KMS-11 (cell line): ENCODE results near the gene TBC1D10B.

Experiments
- H2AFZ ChIP-seq: fragments of 200-600 bp; sonication (generic); 2 replicates; pipeline ENCODE4 v1.6.1; 2016; ENCODE audit warnings: antibody characterized with exemption, mixed run types, low read depth
- H3K27ac ChIP-seq: fragments of 200-600 bp; sonication (generic); 2 replicates; pipeline ENCODE4 v1.6.1; 2016; ENCODE audit warnings: mild to moderate bottlenecking, mixed run types
- H3K27me3 ChIP-seq: fragments of 200-600 bp; sonication (generic); 2 replicates; pipeline ENCODE4 v1.6.1; 2017; ENCODE audit warnings: mild to moderate bottlenecking, low read depth, mixed run types, moderate library complexity; ENCODE audit not compliant: insufficient read depth
- H3K36me3 ChIP-seq: fragments of 200-600 bp; sonication (generic); 2 replicates; pipeline ENCODE4 v1.6.1; 2017; ENCODE audit warnings: mild to moderate bottlenecking, mixed run types; ENCODE audit not compliant: insufficient read depth
- H3K4me1 ChIP-seq: fragments of 200-600 bp; sonication (generic); 2 replicates; pipeline ENCODE4 v1.6.1; 2016; ENCODE audit warnings: mild to moderate bottlenecking, low read depth, mixed run types; ENCODE audit not compliant: poor library complexity, severe bottlenecking
- H3K4me2 ChIP-seq: fragments of 200-600 bp; sonication (generic); 2 replicates; pipeline ENCODE4 v1.7.0; 2016; ENCODE audit warnings: mild to moderate bottlenecking, mixed run types
- H3K4me3 ChIP-seq: fragments of 200-600 bp; sonication (generic); IDR thresholded peaks from 2 replicates; pipeline ENCODE4 v1.6.1; 2017; ENCODE audit warnings: low read depth, low read length, mixed read lengths; ENCODE audit not compliant: insufficient read depth
- H3K79me2 ChIP-seq: fragments of 200-600 bp; sonication (generic); 2 replicates; pipeline ENCODE4 v1.6.1; 2016; ENCODE audit warnings: low read depth, mixed run types; ENCODE audit not compliant: insufficient read depth
- H3K9ac ChIP-seq: fragments of 200-600 bp; sonication (generic); 2 replicates; pipeline ENCODE4 v1.6.1; 2016; ENCODE audit warnings: mild to moderate bottlenecking, mixed run types
- H4K20me1 ChIP-seq: fragments of 200-600 bp; sonication (generic); 2 replicates; pipeline ENCODE4 v1.6.1; 2016; ENCODE audit warnings: mild to moderate bottlenecking, mixed run types; ENCODE audit not compliant: insufficient read depth
- CTCF ChIP-seq: fragments of 200-600 bp; sonication (generic); conservative IDR thresholded peaks from 2 replicates; pipeline ENCODE4 v1.6.1; 2017; ENCODE audit warnings: low read depth, mild to moderate bottlenecking, antibody characterized with exemption, low read length, moderate library complexity, mixed read lengths

TBC1D10B gene

DNA sequence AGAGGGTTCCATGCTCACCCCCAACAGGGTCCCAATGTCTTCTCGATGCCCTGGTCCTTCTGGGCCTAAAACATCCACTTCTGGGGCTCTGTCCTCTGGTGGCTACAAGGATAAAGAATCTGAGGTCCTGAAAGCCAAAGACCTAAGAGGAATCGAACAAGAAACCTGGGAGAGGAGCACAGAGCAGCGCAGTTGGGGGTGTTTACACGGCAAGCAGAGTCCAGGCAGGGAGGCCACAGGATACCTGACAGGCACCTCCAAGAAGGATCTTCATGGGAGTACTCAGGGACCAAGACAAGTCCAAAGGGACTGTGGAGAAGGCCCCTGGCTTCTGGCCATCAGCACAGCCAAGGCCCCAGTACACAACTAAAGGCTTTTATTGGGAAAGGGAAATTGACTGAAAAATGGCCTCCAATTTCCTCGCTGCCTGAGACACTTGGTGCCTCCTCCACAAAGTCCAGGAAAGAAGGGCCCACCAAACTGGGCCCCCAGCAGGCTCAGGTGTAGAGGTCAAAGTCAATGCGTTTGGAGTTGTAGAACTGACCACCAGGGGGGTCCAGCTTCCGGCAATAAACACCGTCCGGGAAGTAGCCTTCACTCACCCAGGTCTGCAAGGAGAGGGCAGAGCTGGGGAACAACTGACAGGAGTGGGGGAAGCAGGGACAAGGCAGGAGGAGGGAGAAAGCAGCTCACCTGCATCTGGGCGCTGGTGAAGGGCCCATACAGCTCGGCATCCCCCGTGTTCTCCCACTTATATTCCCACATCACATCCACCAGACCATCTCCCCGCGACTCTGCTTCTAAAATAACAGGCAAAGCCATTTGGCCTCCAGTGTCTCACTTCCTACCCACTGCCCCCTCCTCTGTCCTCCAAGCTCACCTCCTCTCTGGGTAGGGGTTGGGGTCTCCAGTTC is 17.5 kb downstream of the TBC1D10B start:
- no peak overlapping the region for H3K4me3 ChIP-seq
- H3K79me2 ChIP-seq = peaks cover 18% of the 10 kb centered on the region
- H2AFZ ChIP-seq = no peak overlapping the region
- no peaks in the 10 kb centered on the region for H3K36me3 ChIP-seq
- H3K4me1 ChIP-seq = peaks cover 56% of the 10 kb centered on the region
- H3K27ac ChIP-seq = no peak overlapping the region
- no peaks in the 10 kb centered on the region for H4K20me1 ChIP-seq
- no peak overlapping the region for H3K9ac ChIP-seq
- H3K27me3 ChIP-seq = no peaks in the 10 kb centered on the region
- H3K4me2 ChIP-seq = no peak overlapping the region
- TF ChIP-seq CTCF = no peak

GRCh38 chr16:30351586-30352419 is 18.5 kb downstream of the TBC1D10B start:
- peaks cover 18% of the 10 kb centered on the region for H3K79me2 ChIP-seq
- no peaks in the 10 kb centered on the region for H3K27me3 ChIP-seq
- H3K4me3 ChIP-seq = no peak overlapping the region
- peaks cover 55% of the 10 kb centered on the region for H3K4me1 ChIP-seq
- no peak overlapping the region for H3K27ac ChIP-seq
- no peaks in the 10 kb centered on the region for H4K20me1 ChIP-seq
- no peak overlapping the region for H2AFZ ChIP-seq
- H3K36me3 ChIP-seq = no peaks in the 10 kb centered on the region
- H3K9ac ChIP-seq = no peak overlapping the region
- H3K4me2 ChIP-seq = peak overlapping the region; percentile 90; the same call in 1 of the 2 replicates
- TF ChIP-seq CTCF = no peak

- Histone ChIP-seq H3K27ac (peak overlapping the region; percentile 73), H3K27me3 (no peaks in the 10 kb centered on the region), H3K4me2 (peak overlapping the region; percentile 90), H3K4me3 (no peak overlapping the region), H4K20me1 (no peaks in the 10 kb centered on the region), H2AFZ (no peak overlapping the region), H3K9ac (no peak overlapping the region), H3K79me2 (peaks cover 18% of the 10 kb centered on the region), H3K36me3 (no peaks in the 10 kb centered on the region), H3K4me1 (peaks cover 47% of the 10 kb centered on the region)
- no peak for TF ChIP-seq CTCF
Observed at GRCh38 chr16:30351001-30351441, 19.3 kb downstream of the TBC1D10B start.

- Histone ChIP-seq H3K4me1 (peaks cover 43% of the 10 kb centered on the region), H3K36me3 (no peaks in the 10 kb centered on the region), H3K4me2 (peak overlapping the region; percentile 90), H3K27ac (peak overlapping the region; percentile 73), H3K9ac (no peak overlapping the region), H3K79me2 (peaks cover 18% of the 10 kb centered on the region), H3K27me3 (no peaks in the 10 kb centered on the region), H4K20me1 (no peaks in the 10 kb centered on the region), H3K4me3 (no peak overlapping the region), H2AFZ (no peak overlapping the region)
- no peak for TF ChIP-seq CTCF
Observed at GRCh38 chr16:30350134-30350871, 20.0 kb downstream of the TBC1D10B start.
